ENCODE measurements around the gene RARB.

GRCh38 chr3:25619382-25619781 lies 191.3 kb downstream of the RARB start:
- TF ChIP-seq POLR2AphosphoS5 (IDR thresholded peaks at IDR 0.05; ENCODE audit: borderline replicate concordance, low read depth, low read length), result no peak
- TF ChIP-seq FOXP2 (optimal IDR thresholded peaks at IDR 0.05; ENCODE audit: control extremely low read depth, extremely low read length, insufficient read depth), result no peak
- no peak for TF ChIP-seq EZH2 (IDR thresholded peaks at IDR 0.05)
